ENCODE measurements around the gene LEMD2.

The LEMD2 gene

GRCh38 chr6:33754222-33754621 is 34.7 kb downstream of the LEMD2 start:
- no peak for DNase-seq

DNA sequence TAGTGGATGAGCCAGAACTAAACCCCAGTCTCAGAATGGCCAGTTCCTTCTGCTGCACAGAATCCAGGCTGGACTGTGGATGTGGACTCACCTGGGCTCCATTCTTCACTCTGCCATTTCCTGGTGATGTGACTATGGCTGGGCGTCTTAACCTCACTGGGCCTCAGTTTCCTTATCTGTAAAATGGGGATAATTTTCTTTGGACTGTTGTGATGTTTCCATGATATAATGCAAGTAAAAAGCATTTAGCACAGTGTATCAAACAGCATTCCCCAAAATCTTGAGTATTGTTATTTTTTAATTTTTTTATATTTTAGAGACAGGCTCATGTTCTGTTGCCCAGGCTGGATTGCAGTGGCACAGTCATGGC is 36.3 kb downstream of the LEMD2 start:
- no peak for DNase-seq

DNA sequence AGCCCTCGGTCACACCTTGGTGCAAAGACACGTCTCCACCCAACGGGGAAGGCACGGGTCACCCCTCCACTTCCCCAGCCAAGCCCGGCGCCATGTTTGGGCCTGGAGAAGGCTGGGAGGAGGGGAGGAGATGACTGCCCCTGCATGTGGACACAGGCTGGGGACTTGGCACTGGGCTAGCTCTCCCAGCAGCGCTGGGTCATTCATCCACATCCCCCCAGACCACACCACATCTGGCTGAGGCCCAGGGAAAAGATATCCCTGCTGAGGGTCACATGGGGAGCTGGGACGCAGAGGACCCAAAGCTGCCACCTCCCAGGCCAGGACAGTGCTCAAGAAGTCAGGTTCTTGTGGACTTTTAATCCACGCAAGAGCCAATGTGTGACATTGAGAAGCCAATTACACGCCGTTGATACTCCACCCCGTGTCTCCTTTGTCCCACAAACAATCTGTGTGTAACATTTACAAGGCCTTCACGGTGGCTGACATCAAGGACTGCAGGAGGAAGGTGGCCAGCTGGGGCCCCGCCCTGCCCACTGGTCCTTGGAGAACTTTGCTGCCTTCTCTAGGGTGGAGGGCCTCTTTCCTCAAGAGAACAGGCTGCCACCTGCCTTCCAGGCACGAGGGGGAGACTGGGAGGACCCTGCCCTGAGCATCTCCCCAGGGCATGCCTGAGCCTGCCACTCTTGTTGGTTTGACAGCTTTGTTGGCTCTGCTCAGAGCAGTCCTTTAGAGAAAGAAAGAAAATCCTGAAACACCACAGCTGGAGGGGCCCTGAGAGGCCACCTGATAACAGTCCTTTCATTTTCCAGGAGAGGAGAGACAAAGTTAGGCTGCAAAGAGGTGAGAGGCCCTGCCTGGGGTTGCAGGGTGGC is 36.9 kb downstream of the LEMD2 start:
- no peak for DNase-seq

- DNase-seq: no peak
These were observed 38.5 kb downstream of the LEMD2 start for GRCh38 chr6:33750244-33750991.

DNA sequence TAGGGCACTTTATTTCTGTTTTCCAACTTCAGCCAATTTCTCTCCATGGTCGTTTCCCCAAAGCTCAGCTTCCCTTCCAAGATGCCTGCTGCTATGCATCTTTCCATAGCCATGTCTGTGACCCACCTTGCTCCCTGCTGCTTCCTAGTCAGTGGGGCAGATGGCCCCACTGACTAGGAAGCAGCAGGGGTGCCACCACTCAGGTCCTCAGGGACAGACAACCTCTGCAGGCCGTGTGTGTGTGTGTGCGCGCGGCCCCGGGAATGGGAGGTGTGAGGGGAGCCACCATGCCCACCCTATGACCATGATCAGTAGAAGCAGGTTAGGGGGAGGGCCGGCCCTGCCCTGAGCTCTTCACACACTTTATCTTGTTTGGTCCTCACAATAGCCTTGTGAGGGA is 39.5 kb downstream of the LEMD2 start:
- no peak for DNase-seq

- DNase-seq: no peak
These were observed 40.1 kb downstream of the LEMD2 start for GRCh38 chr6:33748841-33749240.

- no peak for DNase-seq
These were observed 41.1 kb downstream of the LEMD2 start for GRCh38 chr6:33747823-33748222.

- DNase-seq: no peak
These were observed 42.3 kb downstream of the LEMD2 start, which contains the start of gene IP6K3 for GRCh38 chr6:33746651-33747100. TSS of gene IP6K3 (minus strand) at chr6:33746905. CDS start at chr6:33735476, 11,429 bp downstream.

DNA sequence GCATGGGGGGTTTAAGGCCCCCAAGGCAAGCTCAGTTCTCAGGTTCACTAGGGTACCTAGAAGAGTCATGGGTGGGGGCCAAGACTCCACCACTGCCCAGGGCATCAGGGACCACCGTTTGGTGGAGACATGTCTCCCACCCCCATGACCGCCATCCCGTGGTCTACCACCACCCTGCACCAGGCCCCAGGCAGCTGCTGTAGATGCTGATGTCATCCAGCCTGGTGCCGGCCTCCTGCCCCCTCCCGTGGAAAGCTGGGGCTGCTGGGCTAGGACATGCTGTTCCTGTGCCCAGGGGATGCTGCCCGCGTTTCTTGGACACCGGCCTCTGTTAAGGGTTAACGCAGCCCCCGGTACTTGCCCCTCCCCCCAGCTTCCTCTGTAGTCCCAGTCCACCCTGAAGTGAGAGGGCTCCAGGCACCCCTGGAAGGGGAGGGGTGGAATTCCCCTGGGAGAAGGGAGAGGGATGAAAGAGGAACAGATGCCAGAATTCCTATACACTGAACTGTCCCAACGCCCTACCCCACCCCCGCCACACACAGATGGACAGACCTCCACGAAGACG is 42.8 kb downstream of the LEMD2 start:
- DNase-seq: no peak

DNA sequence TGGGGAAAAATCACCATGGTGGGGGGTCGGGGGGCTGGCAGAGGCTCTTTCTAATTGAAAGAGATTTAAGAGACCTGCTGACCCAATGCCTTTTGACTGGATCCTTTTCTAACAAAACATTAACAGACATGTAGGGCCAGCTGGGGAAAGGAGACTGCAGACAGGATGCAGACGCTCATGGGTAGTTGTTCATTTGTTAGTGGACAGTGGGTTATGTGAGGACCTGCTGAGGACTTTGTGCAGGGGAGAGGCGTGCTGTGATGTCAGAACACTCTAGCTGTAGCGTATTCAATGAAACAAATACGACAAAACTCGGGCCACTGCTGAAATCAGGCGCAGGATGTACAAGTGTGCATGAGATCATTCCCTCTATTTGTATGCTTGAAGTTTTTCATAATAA is 43.4 kb downstream of the LEMD2 start:
- no peak for DNase-seq

- DNase-seq: no peak
These were observed 43.9 kb downstream of the LEMD2 start for GRCh38 chr6:33744895-33745546.

DNA sequence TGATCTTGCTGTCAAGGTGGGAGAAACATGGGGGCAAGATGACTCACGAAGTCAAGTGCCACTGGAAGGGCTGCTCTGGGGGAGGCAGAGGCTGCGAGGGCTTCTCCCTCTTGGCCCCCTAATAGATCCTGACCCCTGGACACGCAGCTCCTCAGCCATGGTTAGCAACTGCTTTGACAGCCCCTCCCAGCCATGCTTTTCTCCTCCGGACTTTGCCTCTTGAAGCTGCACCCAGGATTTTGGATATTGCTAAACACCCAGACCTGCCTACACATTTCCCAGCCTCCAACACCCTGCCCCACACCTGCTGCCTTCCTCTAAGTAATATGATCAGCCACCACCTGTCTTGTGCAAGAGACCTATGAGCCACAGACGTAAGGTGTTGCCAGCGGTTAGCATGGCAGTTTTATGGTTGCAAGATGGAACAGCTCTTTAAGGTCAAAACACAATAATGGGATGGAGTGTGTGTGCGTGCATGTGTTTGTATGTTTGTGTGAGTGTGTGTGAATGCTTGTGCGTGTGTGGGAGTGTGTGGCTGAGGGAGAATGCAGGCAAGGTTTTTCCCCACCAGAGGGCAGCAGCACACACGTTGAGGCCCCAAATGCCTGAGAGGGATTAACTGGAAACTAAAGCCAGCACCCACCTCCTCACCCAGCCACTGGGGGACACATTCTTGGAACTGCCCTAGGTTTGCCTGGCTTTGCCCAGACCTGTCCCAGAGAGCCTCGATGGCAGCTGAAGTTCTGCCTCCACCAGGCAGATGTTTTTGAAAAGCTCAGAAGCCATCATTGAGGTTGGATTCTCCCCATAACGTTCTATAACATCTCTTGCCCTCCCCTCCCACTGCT is 44.7 kb downstream of the LEMD2 start:
- DNase-seq: peak; percentile 61 to 81

- no peak for DNase-seq
These were observed 46.1 kb downstream of the LEMD2 start for GRCh38 chr6:33742837-33743236.

- DNase-seq: no peak
These were observed 46.8 kb downstream of the LEMD2 start for GRCh38 chr6:33742092-33742491.

DNA sequence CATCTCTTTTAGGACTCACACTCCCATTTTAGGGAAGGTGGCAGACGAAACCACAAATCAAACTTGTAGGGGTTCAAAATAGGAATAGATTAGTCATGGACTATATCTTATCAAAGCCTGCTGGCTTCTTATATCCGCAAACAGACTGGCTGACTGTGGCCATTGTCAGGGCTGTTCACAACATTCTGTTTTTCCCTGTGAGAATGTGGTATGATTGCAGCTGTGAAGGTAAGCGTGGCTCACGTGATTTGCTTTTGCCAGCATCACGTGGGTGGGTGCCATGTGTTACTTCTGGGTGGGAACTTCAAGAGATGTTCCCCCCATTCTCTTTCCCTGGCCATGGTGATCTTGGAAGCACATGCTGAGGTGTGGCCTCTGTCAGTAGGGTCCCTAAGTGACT is 48.1 kb downstream of the LEMD2 start:
- DNase-seq: no peak

DNA sequence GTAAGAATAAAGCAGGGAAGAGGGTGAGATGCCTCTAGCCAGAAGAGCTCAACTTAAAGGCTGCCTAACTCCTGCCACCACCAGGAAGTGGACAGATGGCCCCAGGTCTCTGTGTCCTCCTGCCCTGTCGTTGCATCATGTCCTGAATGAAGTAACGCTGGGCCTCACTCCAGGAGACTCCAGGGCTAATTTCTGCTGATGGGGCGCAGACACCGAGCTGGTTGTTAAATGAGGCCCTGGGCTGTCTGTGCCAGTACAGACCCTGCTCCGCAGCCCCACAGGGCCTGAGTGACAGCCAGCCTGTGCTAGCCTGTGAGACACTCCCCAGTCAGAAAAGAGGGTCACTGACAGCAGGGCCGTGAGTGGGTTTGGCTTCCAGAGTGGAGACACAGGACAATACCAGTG is 48.7 kb downstream of the LEMD2 start:
- peak; percentile 71 to 80 for DNase-seq

DNA sequence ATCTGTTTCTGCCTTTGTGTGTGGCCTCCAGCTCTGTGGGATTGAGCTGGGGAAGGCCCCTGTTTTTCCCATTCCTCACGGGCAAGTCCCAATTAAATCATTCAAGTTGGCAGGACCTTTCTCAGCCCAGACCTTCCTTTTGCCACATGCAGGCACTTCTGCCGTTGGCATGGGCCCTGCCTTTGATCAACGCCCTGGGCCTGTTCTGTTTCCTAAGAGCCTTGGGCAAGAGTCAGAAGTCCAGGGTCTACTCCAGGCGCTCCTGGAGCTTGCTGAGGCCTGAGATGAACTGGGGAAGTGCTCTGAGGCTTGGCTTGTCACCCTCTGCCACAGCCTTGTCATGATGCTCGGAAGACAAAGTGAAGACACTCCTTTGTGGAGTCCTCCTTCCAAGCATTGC is 49.4 kb downstream of the LEMD2 start:
- peak; percentile 21 to 27 for DNase-seq

DNA sequence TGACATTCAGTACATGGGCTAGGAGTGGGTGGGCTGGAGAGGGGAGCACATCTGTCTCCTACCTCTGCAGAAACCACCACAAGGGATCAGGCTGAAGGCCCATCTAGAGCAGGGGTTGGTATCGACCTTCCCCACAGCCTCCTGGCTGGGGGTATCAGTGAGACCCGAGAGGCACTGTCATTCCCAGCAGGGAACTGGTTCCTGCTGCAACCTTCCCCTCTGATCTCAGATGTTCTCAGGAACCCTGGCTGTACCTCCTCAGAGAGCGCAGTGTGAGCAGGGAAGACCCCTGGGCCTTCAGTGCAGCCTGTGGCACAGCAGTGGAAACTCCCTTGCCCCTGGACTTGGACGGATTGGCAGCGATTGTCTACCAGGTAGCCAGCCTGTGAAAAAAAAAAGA is 50.1 kb downstream of the LEMD2 start:
- no peak for DNase-seq

GRCh38 chr6:33738153-33738552 is 50.8 kb downstream of the LEMD2 start:
- no peak for DNase-seq

DNA sequence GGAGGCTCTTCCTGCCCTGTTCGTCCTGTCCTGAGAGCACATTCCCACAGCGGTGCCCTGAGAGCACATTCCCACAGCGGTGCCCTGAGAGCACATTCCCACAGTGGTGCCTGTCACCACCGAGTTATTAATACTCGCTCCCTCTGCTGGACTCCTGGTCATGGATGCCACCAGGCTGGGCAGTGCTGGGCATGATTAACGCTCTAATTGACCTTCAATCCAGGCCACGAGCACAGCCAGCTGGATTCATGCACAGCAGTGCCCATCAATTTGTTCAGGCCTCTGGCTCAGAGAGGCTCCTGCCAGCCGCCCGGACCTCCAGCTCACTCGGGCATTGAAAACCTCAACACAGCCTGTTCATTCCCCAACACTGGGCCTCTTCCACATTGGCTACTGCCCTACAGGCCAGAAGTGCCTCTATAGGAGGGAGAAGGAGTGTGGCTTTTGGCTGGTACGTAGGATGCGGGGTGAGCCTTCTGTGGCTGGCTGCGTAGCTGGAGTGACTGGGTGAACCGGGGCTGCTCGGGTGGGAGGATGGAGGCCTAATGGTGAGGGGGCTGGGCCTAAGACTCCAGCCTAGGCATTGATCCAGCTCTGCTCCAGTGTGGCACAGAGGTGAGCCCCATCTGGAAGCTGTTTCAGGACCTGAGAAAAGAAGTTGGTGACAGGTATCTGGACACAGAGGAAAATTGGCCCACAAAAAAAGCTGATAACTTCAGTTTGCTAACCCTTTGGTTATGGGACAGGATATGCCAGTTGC is 51.5 kb downstream of the LEMD2 start:
- DNase-seq: no peak

GRCh38 chr6:33735216-33735615 is 53.7 kb downstream of the LEMD2 start:
- DNase-seq: no peak

DNA sequence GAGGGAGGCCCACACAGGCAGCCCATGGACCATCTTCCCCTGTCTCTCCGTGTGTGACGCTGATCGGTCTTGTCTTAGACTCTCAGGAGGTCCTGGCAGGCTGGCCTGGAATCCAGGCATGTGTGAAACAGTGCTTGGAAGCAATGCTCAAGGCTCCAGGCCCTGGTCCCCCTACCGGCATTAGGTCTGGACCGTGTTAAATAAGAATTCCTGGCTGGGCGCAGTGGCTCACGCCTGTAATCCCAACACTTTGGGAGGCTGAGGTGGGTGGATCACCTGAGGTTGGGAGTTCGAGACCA is 55.3 kb downstream of the LEMD2 start:
- DNase-seq: no peak

All from AML-193 (cell line).